GM12878 (cell line): ENCODE results near the gene FOXF1. TPM values are rescaled to one million over a fixed set of nuclear protein-coding genes. Genes with fewer than 3 reads are reported as not detected.

ENCODE experiments used
- ATAC-seq: fragments of 200-7000 bp; cut with Tn5 transposase; 3 replicates; pipeline ENCODE4 v1.9.1; 2020; ENCODE audit warnings: mild to moderate bottlenecking, moderate library complexity
- BruUV-seq: library from RNA; stranded (reverse); fragments of 400-500 nt; replicated peaks from 2 replicates; lab custom pipeline; 2021; lab: Mats Ljungman, UMichigan
- CTCF ChIA-PET: fragments of 300-600 bp; sonication (Branson Sonifier 250); formaldehyde crosslinking; extraction: SDS; loops from one replicate; lab custom pipeline; 2021; ENCODE audit warnings: inconsistent platforms; lab: Yijun Ruan, JAX
- POLR2A ChIA-PET: fragments of 350-600 bp; formaldehyde crosslinking; extraction: SDS; loops from one replicate; lab custom pipeline; 2021; ENCODE audit warnings: inconsistent platforms; lab: Charles Lee
- RAD21 ChIA-PET: fragments of 300-600 bp; sonication (Branson Sonifier 250); formaldehyde crosslinking; loops from one replicate; lab custom pipeline; 2023; ENCODE audit warnings: antibody characterized with exemption; ENCODE audit not compliant: unreplicated experiment; lab: Charles Lee
- SMC1A ChIA-PET: fragments of 300-600 bp; sonication (Branson Sonifier 250); formaldehyde crosslinking; loops from one replicate; lab custom pipeline; 2023; ENCODE audit not compliant: unreplicated experiment, uncharacterized antibody; lab: Charles Lee
- DNase-seq: peaks from one replicate; pipeline ENCODE4 v3.0.0-alpha.2; 2011; ENCODE audit warnings: low read depth, low spot score
- FAIRE-seq: peaks from 3 replicates; lab custom pipeline; 2011; peaks lifted over from hg19 to GRCh38; lab: Jason Lieb, UNC
- H2AFZ ChIP-seq: 2 replicates; pipeline ENCODE4 v1.6.0; 2011; ENCODE audit warnings: low read depth, low read length, control low read depth; ENCODE audit not compliant: control insufficient read depth
- H3K27ac ChIP-seq: 2 replicates; pipeline ENCODE4 v1.5.1; 2011; ENCODE audit warnings: control low read depth; ENCODE audit not compliant: control insufficient read depth, insufficient read depth
- H3K27me3 ChIP-seq, 2 experiments: replicated peaks in 1 of 2; 2 replicates each; pipeline versions ENCODE4 v1.6.0 to v1.6.1; 2011; ENCODE audit warnings: low read length in 1 of 2; ENCODE audit not compliant: control insufficient read depth in 2 of 2, insufficient read depth in 2 of 2
- H3K36me3 ChIP-seq, 2 experiments: 2 replicates each; pipeline ENCODE4 v1.5.1; 2011; ENCODE audit warnings: low read length in 1 of 2; ENCODE audit not compliant: control insufficient read depth in 2 of 2, insufficient read depth in 2 of 2
- H3K4me1 ChIP-seq: 2 replicates; pipeline ENCODE4 v1.6.1; 2011; ENCODE audit warnings: mild to moderate bottlenecking, low read length, moderate library complexity, mixed read lengths; ENCODE audit not compliant: control insufficient read depth, insufficient read depth
- H3K4me2 ChIP-seq: 2 replicates; pipeline ENCODE4 v1.6.0; 2011; ENCODE audit warnings: control low read depth; ENCODE audit not compliant: control insufficient read depth, insufficient read depth
- H3K4me3 ChIP-seq: fragments of 200-600 bp; sonication (generic); 2 replicates; pipeline ENCODE4 v1.5.1; 2016
- H3K79me2 ChIP-seq: 2 replicates; pipeline ENCODE4 v1.6.0; 2011; ENCODE audit warnings: low read length; ENCODE audit not compliant: control insufficient read depth, insufficient read depth
- H3K9ac ChIP-seq: 2 replicates; pipeline ENCODE4 v1.8.0; 2011; ENCODE audit warnings: low read length, control low read depth, mixed read lengths; ENCODE audit not compliant: control insufficient read depth, insufficient read depth
- H3K9me3 ChIP-seq: replicated peaks from 3 replicates; pipeline ENCODE4 v1.5.1; 2011; ENCODE audit warnings: mild to moderate bottlenecking, low read length; ENCODE audit not compliant: control insufficient read depth, insufficient read depth
- H4K20me1 ChIP-seq: 2 replicates; pipeline ENCODE4 v1.6.0; 2011; ENCODE audit not compliant: control insufficient read depth, insufficient read depth
- BMI1 ChIP-seq: fragments of 450-650 bp; IDR thresholded peaks from 2 replicates; pipeline ENCODE4 v1.6.1; 2016; ENCODE audit warnings: mild to moderate bottlenecking, moderate library complexity, borderline replicate concordance
- CREB1 ChIP-seq: IDR thresholded peaks from 2 replicates; pipeline ENCODE4 v1.6.1; 2012; ENCODE audit warnings: low read depth, mild to moderate bottlenecking, inconsistent platforms
- CUX1 ChIP-seq: IDR thresholded peaks from 2 replicates; pipeline ENCODE4 v1.6.1; 2012; ENCODE audit warnings: improper control_type of control experiment, low read depth, low read length; ENCODE audit not compliant: insufficient replicate concordance
- E4F1 ChIP-seq: fragments of 450-650 bp; IDR thresholded peaks from 2 replicates; pipeline ENCODE4 v1.6.1; 2018; ENCODE audit warnings: borderline replicate concordance, mild to moderate bottlenecking; ENCODE audit not compliant: partially characterized antibody
- EP300 ChIP-seq, 2 experiments: fragments of 150-350 bp in 1 of 2; IDR thresholded peaks; 2 replicates each; pipeline ENCODE4 v1.6.1; 2011 to 2012; ENCODE audit warnings: low read depth in 2 of 2, low read length in 2 of 2, borderline replicate concordance in 1 of 2, improper control_type of control experiment in 1 of 2, inconsistent platforms in 1 of 2; ENCODE audit not compliant: control insufficient read depth in 1 of 2
- MEF2A ChIP-seq: IDR thresholded peaks from 2 replicates; pipeline ENCODE4 v1.6.1; 2011; ENCODE audit warnings: low read depth, mild to moderate bottlenecking, low read length, moderate library complexity; ENCODE audit not compliant: insufficient read depth
- RUNX3 ChIP-seq: IDR thresholded peaks from 2 replicates; pipeline ENCODE4 v1.6.1; 2012; ENCODE audit warnings: low read length, inconsistent platforms
- STAT1 ChIP-seq: fragments of 450-650 bp; conservative IDR thresholded peaks from 2 replicates; pipeline ENCODE4 v1.6.1; 2014; ENCODE audit warnings: antibody characterized with exemption, mild to moderate bottlenecking
- STAT3 ChIP-seq: IDR thresholded peaks from 2 replicates; pipeline ENCODE4 v1.6.1; 2011; ENCODE audit warnings: low read depth, low read length, improper control_type of control experiment
- TARDBP ChIP-seq: IDR thresholded peaks from 2 replicates; pipeline ENCODE4 v1.6.1; 2016; ENCODE audit warnings: borderline replicate concordance
- ZBTB11 ChIP-seq: fragments of 450-650 bp; formaldehyde crosslinking; IDR thresholded peaks from 2 replicates; pipeline ENCODE4 v1.5.0; 2022; ENCODE audit warnings: mild to moderate bottlenecking, missing genetic modification characterization
- ZSCAN29 ChIP-seq: fragments of 450-650 bp; IDR thresholded peaks from 2 replicates; pipeline ENCODE4 v1.6.1; 2017; ENCODE audit warnings: mild to moderate bottlenecking, moderate library complexity
- WGBS: methylation state at CpG from one replicate; pipeline ENCODE4 v1.1.6; 2016; ENCODE audit warnings: low lambda C conversion rate; ENCODE audit not compliant: insufficient replicate concordance, insufficient coverage; ENCODE audit errors: missing lambda C conversion rate; 5-methylcytosine and 5-hydroxymethylcytosine counted together
- in situ Hi-C: fragments of 300-500 bp; cut with MboI; formaldehyde crosslinking; loops from 9 replicates; pipeline ENCODE4 v1.14.3; 2018; ENCODE audit warnings: mixed read lengths
- intact Hi-C: fragments of 100-400 bp; cut with micrococcal nuclease; formaldehyde crosslinking; loops from one replicate; pipeline ENCODE4 v1.14.2; 2022; ENCODE audit not compliant: unreplicated experiment
- polyA plus RNA-seq, 11 experiments: library from polyadenylated mRNA; depleted of rRNA in 4 of 11; unstranded in 6 of 11; stranded (reverse) in 5 of 11; fragments of >200 nt; fragmentation: Nextera tagmentation in 4 of 11; fragmentation: Illumina TruSeq in 1 of 11; extraction: Ambion mirVana in 4 of 11; extraction: Trizol in 1 of 11; gene quantifications; 1 replicate in 1 of 11; 2 replicates in 10 of 11; pipeline versions ENCODE4 v1.2.1 to v1.2.3, GENCODE V29; 2011 to 2016; ENCODE audit warnings: inconsistent platforms in 2 of 11, missing spikeins in 2 of 11, low read depth in 1 of 11
- total RNA-seq, 4 experiments: library from RNA; depleted of rRNA in 3 of 4; stranded (reverse); fragments of >200 nt in 3 of 4; fragmentation: Illumina TruSeq in 1 of 4; extraction: Trizol in 1 of 4; gene quantifications; 2 replicates each; pipeline versions ENCODE4 v1.2.1 to v1.2.3, GENCODE V29; 2013 to 2021

FOXF1 gene
- total and polyA plus RNA-seq, 10 of the 15 experiments (the other 5 are each of a cell fraction or from before 2014, with no cell fraction given) = 0.01 TPM; not detected in 9

- intact Hi-C loops = no loop called here
- ChIA-PET CTCF (no interaction called here), POLR2A (interaction anchor here (0.7 kb wide), 1 partner anchor 13 kb away, joined by 4 read pairs; no protein-coding TSS in a partner anchor), SMC1A (no interaction called here), RAD21 (no interaction called here)
- no peak for FAIRE-seq
- Histone ChIP-seq H3K9me3 (no peaks in the 10 kb centered on the region), H2AFZ (no peak overlapping the region), H3K4me2 (no peak overlapping the region), H3K9ac (no peak overlapping the region), H4K20me1 (no peaks in the 10 kb centered on the region), H3K36me3 (no peaks in the 10 kb centered on the region), H3K27ac (no peak overlapping the region), H3K27me3 (peaks cover 13 to 16% of the 10 kb centered on the region in 2 experiments), H3K4me1 (no peaks in the 10 kb centered on the region), H3K4me3 (no peak overlapping the region), H3K79me2 (no peaks in the 10 kb centered on the region)
- BruUV-seq = no TSS peak
- no peak for TF ChIP-seq ZSCAN29
- TF ChIP-seq ZBTB11 (CRISPR knock-in tag) = no peak
- TF ChIP-seq STAT1 = no peak
- TF ChIP-seq CREB1 = no peak
- no peak for TF ChIP-seq BMI1
- no peak for TF ChIP-seq TARDBP
- no peak for TF ChIP-seq CUX1
- TF ChIP-seq EP300 (IDR thresholded peaks at IDR 0.05; ENCODE audit: borderline replicate concordance in 1 of 2, control insufficient read depth in 1 of 2, low read depth in 2 of 2, low read length in 2 of 2) = no peak
- TF ChIP-seq MEF2A = no peak
- TF ChIP-seq RUNX3 = no peak
- no peak for TF ChIP-seq E4F1
- no peak for TF ChIP-seq STAT3
- WGBS = 15% methylated on average over 16 of the region's 16 CpGs
- no peak for DNase-seq
- in situ Hi-C loops = no loop called here
- ATAC-seq = no peak
These were observed 14.5 kb upstream of the FOXF1 start for GRCh38 chr16:86495756-86496261.
